T-helper 1 cell (primary cell): ENCODE results near the gene PLA2G2F.

ENCODE experiments used
- DNase-seq, 5 donors: peaks; one replicate each; pipeline ENCODE4 v3.0.0-alpha.2; 2012 to 2020

PLA2G2F gene

DNA sequence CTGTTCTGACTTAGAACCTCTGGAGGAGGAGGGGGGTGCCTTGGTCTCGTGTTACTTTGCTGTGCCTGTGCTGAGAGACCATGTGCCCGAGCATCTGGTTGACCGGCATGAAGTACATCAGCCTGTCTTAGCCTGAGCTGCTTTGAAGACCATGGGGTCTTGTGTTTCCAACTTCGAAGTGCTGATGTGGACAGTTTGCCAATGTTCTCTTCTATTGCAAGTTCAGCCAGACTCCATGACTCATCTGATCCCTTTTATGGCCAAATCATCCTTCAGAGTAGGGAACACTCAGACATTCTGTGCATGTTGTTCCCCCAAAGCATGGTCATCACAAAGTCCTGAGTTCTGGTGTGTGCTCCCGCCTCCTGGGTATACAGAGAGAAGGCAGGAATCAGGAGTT is 53.2 kb downstream of the PLA2G2F start:
- DNase-seq: no peak

DNA sequence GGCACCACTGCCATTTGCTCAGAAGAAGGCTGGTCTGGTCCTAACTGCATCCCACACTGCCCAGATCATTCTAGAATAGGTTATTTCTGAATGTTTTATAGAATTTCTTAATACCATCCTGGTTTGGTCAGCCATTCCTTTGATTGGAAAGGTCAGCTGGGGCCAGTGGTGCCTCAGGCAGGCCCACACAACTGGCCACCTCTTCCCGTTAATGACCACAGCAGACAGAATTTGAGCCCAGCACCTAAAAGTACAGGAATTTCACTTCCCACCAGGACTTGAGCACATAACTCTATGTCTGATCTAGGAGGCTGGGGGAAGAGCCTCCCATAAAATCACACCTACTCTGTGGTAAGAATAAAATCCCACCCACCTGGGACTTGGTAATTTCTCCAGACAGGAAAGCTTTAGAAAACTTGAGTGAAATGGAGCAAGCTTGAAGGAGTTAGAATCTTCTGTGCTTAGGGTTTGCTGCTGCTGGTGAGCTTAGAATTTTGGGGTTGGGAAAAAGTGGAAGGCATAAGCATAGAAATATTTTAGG is 53.8 kb downstream of the PLA2G2F start:
- DNase-seq: no peak

DNA sequence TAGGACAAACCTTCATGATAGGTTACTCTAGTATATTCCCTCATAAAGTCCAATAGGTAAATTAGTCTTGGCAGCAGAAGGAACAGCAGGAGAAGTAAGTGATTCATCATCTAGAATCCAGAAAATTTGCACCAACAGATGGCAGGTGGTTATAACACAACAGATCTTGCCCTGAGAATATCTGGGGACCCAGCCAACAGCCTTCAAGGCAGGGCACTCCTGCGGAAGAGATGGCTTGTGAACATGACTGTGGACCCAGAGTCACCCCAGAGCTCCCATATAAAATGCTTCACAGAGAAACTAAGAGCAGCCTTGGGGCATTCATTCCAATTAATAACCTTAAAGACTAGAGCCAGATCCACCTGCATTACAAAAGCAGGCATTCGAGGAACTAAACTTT is 55.1 kb downstream of the PLA2G2F start:
- no peak for DNase-seq

DNA sequence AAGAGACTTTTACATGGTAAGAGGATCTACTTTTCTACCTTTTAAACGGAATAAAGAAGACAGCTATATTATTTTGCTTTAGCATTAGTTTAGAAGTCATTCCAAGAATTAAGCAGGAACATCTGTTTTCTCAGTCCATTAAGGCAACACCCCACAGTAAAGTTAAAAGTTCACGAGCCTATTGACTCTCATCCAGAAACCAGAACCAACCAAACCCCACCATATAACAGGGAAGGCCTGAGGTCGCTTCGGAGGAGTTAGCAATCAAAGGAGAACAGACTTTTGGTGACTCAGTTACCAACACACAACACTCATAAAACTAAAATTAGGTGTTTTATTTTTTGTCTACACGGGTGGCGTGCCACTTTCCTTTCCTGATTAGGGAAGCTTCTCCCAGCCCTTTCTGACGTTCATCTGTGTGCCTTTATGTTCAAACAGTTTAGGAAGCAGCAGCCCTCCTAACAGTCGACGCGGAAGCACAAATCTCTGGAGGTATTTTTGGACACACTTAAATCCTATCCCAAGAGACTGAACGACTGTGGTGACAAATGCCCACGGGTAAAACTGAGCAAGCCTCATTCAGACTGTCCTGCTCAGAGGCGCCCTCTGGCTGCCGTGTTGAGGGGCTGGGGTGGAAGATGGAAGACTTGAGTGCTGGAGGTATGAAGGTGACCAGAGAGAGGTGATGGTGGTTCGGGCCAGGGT is 55.8 kb downstream of the PLA2G2F start:
- peak; percentile 33 to 67 (median 53) for DNase-seq

DNA sequence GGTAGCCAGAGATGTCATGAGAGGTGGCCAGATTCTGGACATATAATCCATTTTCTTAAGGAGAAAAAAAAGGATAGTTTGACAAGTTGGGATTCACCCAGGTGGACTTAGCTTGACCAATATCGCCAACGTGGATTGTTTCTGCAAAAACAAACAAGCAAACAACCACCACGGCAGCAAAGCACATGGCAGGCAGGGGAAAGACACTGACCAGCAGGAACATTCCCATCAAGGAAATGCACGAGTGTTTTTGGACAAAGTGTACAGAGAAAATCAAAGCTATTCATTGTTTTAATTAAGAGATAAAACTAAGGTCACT is 56.3 kb downstream of the PLA2G2F start:
- DNase-seq: no peak

DNA sequence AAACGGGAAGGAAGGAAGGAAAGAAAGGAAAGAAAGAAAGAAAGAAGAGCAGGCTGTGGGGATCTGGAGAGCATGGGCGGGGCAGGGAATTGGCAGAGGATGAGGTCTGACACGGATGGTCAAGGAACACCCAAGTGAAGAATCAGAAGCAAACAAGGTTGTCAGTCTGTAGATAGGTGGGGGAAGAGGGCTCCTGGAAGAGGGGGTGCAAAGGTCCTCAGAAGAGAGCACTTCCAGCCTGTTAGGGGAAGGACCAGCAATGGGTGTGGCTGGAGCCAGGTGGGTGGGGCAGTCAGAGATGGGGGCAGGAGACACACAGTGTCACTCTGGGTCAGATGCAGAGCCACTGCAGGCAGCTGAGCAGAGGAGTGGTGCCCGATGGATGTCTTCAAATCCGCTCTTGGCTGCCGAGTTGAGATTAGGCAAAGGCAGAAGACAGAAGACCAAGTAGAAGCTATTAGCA is 58.2 kb downstream of the PLA2G2F start:
- DNase-seq: no peak

DNA sequence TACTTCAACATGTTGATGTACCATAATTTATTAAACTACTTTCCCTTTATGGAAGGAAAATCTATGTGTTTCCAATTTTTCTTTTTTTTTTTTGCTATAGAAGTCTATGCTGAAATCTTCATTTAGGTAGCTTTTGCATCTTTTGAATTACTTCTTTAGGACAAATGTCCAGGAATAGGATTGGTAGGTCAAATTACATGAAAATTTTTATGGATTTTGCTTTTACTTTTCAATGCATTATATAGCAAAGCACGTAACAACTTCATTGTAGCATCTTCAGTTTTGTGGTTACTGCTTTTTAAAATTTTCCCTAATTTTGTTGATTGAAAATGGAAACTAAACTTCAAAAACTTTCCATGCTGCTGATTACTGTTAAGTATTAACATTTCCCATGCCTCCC is 59.2 kb downstream of the PLA2G2F start:
- no peak for DNase-seq

DNA sequence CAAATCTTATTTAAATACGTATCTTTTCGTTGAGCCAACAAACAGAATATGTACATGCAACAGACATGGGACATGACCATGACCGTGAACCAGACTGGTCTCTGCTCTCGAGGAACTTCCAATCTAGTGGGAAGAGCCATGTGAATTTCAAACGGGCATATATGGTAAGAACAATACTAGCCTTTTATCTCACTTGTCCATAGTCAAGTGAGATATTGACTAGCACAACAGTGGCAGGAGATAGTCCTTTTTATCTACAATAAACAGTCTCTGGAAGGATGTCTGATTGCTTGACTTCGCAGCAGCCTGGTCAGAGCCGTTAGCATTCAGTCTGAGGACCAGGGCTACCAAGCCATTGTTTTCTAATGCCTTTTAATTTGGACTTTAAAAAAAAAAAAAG is 59.8 kb downstream of the PLA2G2F start:
- DNase-seq: no peak

DNA sequence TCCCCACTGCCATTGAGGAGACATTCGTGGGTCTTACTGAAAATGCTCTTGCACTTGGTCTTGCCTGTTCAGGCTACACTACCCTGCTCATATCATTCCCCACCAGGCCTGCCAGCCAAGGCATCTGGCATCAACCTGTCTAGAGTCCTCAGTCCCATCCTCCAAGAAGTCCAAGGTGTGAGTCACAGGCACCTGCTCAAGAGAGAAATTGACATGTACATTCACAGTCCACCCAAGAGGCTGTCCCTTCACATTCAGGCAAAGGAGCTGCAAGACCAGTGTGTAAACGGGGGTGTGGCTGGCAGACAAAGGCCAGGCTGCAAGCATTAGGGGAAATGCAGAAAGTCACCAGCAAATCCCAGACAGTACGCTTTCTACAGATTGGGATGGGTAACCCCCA is 60.3 kb downstream of the PLA2G2F start:
- DNase-seq: no peak

DNA sequence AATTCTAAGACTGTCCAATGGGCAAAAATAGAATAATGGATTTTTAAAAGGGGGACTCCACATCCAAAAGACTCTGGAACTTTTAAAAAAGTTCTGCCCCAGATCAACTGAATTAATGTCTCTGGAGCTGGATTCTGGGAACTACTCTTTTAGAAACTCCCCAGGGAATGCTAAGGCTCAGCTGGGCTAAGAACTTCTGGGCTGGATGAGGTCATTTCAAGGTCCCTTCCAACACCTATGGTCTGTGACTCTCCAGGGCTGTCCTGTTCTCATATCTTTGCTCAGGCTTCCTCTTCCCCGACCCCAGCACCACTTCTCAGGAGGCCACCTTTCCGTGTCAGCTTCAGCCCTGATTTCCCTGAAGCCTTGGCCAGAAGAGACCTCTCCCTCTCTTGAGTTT is 60.7 kb downstream of the PLA2G2F start:
- DNase-seq: no peak
